Endothelial cell of umbilical vein (primary cell): ENCODE data around the gene MCC.

Source experiments
- CTCF ChIP-seq, 2 donors: IDR thresholded peaks; 1 replicate in 1 of 2; 2 replicates in 1 of 2; pipeline ENCODE4 v1.5.1; 2011; ENCODE audit warnings: low read length in 2 of 2, mild to moderate bottlenecking in 2 of 2, moderate library complexity in 2 of 2, control low read depth in 1 of 2, inconsistent platforms in 1 of 2, low read depth in 1 of 2; ENCODE audit not compliant: insufficient read depth in 1 of 2; ENCODE audit errors: extremely low read depth in 1 of 2
- EZH2 ChIP-seq: IDR thresholded peaks from 2 replicates; pipeline ENCODE4 v1.6.1; 2012; ENCODE audit warnings: borderline replicate concordance, low read depth, mild to moderate bottlenecking, moderate library complexity, low read length, inconsistent platforms; ENCODE audit not compliant: severe bottlenecking
- MAX ChIP-seq: IDR thresholded peaks from 2 replicates; pipeline ENCODE4 v1.6.1; 2011; ENCODE audit not compliant: insufficient read depth, insufficient read length
- POLR2A ChIP-seq: IDR thresholded peaks from 2 replicates; pipeline ENCODE4 v1.6.1; 2012; ENCODE audit warnings: low read depth, mild to moderate bottlenecking, control low read depth, low read length

- TF ChIP-seq EZH2 (no peak), CTCF (IDR thresholded peaks at IDR 0.05; ENCODE audit: extremely low read depth in 1 of 2, insufficient read depth in 1 of 2, low read depth in 1 of 2, low read length in 2 of 2) (no peak), MAX (no peak), POLR2A (no peak)
These were observed 310.0 kb downstream of the MCC start for GRCh38 chr5:113178073-113178779.
